Coronary artery (tissue), 2 donors: ENCODE data around the gene LENG1.
A peak's percentile ranks its signal among the peaks of the same experiment; 100 is the strongest.

Experiments used
- DNase-seq: peaks from one replicate; pipeline ENCODE4 v3.0.0-alpha.2; 2017; ENCODE audit warnings: low spot score
- H3K27ac ChIP-seq, 2 donors: fragments of 200-600 bp; sonication (generic); one replicate each; pipeline ENCODE4 v1.5.1; 2016 to 2019
- H3K4me3 ChIP-seq: fragments of 200-600 bp; sonication (generic); 2 replicates; pipeline ENCODE4 v1.5.1; 2016; ENCODE audit warnings: mild to moderate bottlenecking, moderate library complexity
- CTCF ChIP-seq: fragments of 200-600 bp; sonication (generic); IDR thresholded peaks from one replicate; pipeline ENCODE4 v1.5.1; 2019; ENCODE audit warnings: antibody characterized with exemption

LENG1 gene

GRCh38 chr19:54160854-54161253 lies 1.3 kb upstream of the LENG1 start:
- TF ChIP-seq CTCF = no peak
- H3K27ac ChIP-seq = peak overlapping the region in 1 of 2 donors; percentile 85
- DNase-seq = no peak
- peak overlapping the region; percentile 66 for H3K4me3 ChIP-seq

- no peak for TF ChIP-seq CTCF
- Histone ChIP-seq H3K27ac (peak overlapping the region; percentile 69 to 85), H3K4me3 (peak overlapping the region; percentile 66)
- DNase-seq = no peak
These were observed 776 bp upstream of the LENG1 start for GRCh38 chr19:54160182-54160811.

GRCh38 chr19:54158812-54159351 lies 639 bp downstream of the LENG1 start:
- no peak for DNase-seq
- peak overlapping the region; percentile 79 to 99 for H3K27ac ChIP-seq
- peak overlapping the region; percentile 83 for H3K4me3 ChIP-seq
- TF ChIP-seq CTCF = no peak

- no peak for TF ChIP-seq CTCF
These were observed 2.6 kb downstream of the LENG1 start for GRCh38 chr19:54156953-54157352.

GRCh38 chr19:54156490-54156889 lies 3.0 kb downstream of the LENG1 start:
- Histone ChIP-seq H3K27ac (no peak overlapping the region), H3K4me3 (no peak overlapping the region)
- TF ChIP-seq CTCF = no peak
- no peak for DNase-seq

More at GRCh38 chr19:54156953-54157352, 2.6 kb downstream of the LENG1 start:
- H3K4me3 ChIP-seq = no peak overlapping the region
- DNase-seq = no peak
- no peak overlapping the region for H3K27ac ChIP-seq

GRCh38 chr19:54155694-54156093 lies 3.8 kb downstream of the LENG1 start:
- no peak overlapping the region for H3K27ac ChIP-seq
- no peak overlapping the region for H3K4me3 ChIP-seq
- no peak for TF ChIP-seq CTCF
- no peak for DNase-seq
